ENCODE data around the gene CPM.

GRCh38 chr12:68940731-68941130, 7.8 kb upstream of the CPM start:
- TF ChIP-seq CTCF (IDR thresholded peaks at IDR 0.05) (no peak), POLR2A (IDR thresholded peaks at IDR 0.05; ENCODE audit: low read depth) (no peak), POLR2AphosphoS5 (IDR thresholded peaks at IDR 0.05) (no peak), EP300 (IDR thresholded peaks at IDR 0.05) (no peak)
